GM12891 (cell line): Measurements from ENCODE around the gene MEF2D.

Experiments
- PAX5 ChIP-seq: IDR thresholded peaks from 2 replicates; pipeline ENCODE4 v1.6.1; 2011; ENCODE audit warnings: low read length, moderate library complexity, mild to moderate bottlenecking; ENCODE audit not compliant: insufficient read depth, severe bottlenecking
- POLR2A ChIP-seq: IDR thresholded peaks from 2 replicates; pipeline ENCODE4 v1.6.1; 2011; ENCODE audit warnings: low read depth, low read length, control low read depth
- POLR2AphosphoS5 ChIP-seq: IDR thresholded peaks from 2 replicates; pipeline ENCODE4 v1.6.1; 2011; ENCODE audit warnings: low read depth, low read length, control low read depth
- POU2F2 ChIP-seq: IDR thresholded peaks from 2 replicates; pipeline ENCODE4 v1.6.1; 2011; ENCODE audit warnings: low read depth, mild to moderate bottlenecking, control low read depth, low read length, moderate library complexity
- SPI1 ChIP-seq: IDR thresholded peaks from 2 replicates; pipeline ENCODE4 v1.6.1; 2011; ENCODE audit warnings: low read depth, low read length, control low read depth

GRCh38 chr1:156475568-156476500 lies 24.7 kb downstream of the MEF2D start:
- TF ChIP-seq POLR2A, result no peak
- no peak; the same call in 1 of the 2 replicates for TF ChIP-seq POLR2AphosphoS5
- TF ChIP-seq PAX5, result no peak
- no peak for TF ChIP-seq POU2F2
- TF ChIP-seq SPI1, result no peak
